Gastrocnemius medialis (tissue), 4 donors: ENCODE results near the gene NFATC3. TPM values are rescaled to one million over a fixed set of nuclear protein-coding genes. Genes with fewer than 3 reads are reported as not detected.

ENCODE experiments used
- ATAC-seq, 2 donors: fragments of 150-250 bp; one replicate each; pipeline ENCODE4 v1.9.1; 2016
- DNase-seq, 2 donors: peaks; one replicate each; pipeline ENCODE4 v3.0.0-alpha.2; 2019
- H3K27ac ChIP-seq, 4 donors: fragments of 200-600 bp; sonication (generic); 1 replicate in 1 of 4; 2 replicates in 3 of 4; pipeline ENCODE4 v1.5.1; 2016 to 2018; ENCODE audit warnings: mild to moderate bottlenecking in 2 of 4, moderate library complexity in 1 of 4
- H3K27me3 ChIP-seq, 3 donors: fragments of 200-600 bp; sonication (generic) in 2 of 3; 1 replicate in 1 of 3; 2 replicates in 2 of 3; pipeline versions ENCODE4 v1.5.1 to v1.6.0; 2016 to 2019; ENCODE audit warnings: mild to moderate bottlenecking in 1 of 3, moderate library complexity in 1 of 3
- H3K36me3 ChIP-seq, 2 donors: fragments of 200-600 bp; sonication (generic) in 1 of 2; one replicate each; pipeline ENCODE4 v1.5.1; 2017 to 2018
- H3K4me1 ChIP-seq, 2 donors: fragments of 200-600 bp; sonication (generic) in 1 of 2; one replicate each; pipeline ENCODE4 v1.5.1; 2016 to 2017; ENCODE audit warnings: mild to moderate bottlenecking in 2 of 2
- H3K4me3 ChIP-seq, 4 donors: fragments of 200-600 bp; sonication (generic) in 3 of 4; 1 replicate in 1 of 4; 2 replicates in 3 of 4; pipeline ENCODE4 v1.5.1; 2016 to 2019; ENCODE audit warnings: mild to moderate bottlenecking in 2 of 4
- H3K9me3 ChIP-seq, 3 donors: fragments of 200-600 bp; sonication (generic) in 2 of 3; 1 replicate in 1 of 3; 2 replicates in 2 of 3; pipeline ENCODE4 v1.5.1; 2016 to 2019
- CTCF ChIP-seq, 5 experiments: fragments of 450-650 bp in 3 of 5; fragments of 200-600 bp in 2 of 5; sonication (generic) in 2 of 5; IDR thresholded peaks in 4 of 5; conservative IDR thresholded peaks in 1 of 5; 1 replicate in 4 of 5; 2 replicates in 1 of 5; pipeline ENCODE4 v1.5.1; 2016 to 2019; ENCODE audit warnings: antibody characterized with exemption in 5 of 5, mild to moderate bottlenecking in 3 of 5, moderate library complexity in 3 of 5
- POLR2A ChIP-seq, 2 donors: fragments of 450-650 bp; IDR thresholded peaks; one replicate each; pipeline ENCODE4 v1.6.1; 2017; ENCODE audit warnings: antibody characterized with exemption in 2 of 2, mild to moderate bottlenecking in 2 of 2, moderate library complexity in 2 of 2
- in situ Hi-C, 4 donors: fragments of 200-750 bp; cut with MboI; loops; one replicate each; pipeline versions ENCODE4 v1.15.0 to v1.8.0; 2017; ENCODE audit warnings: low sequenced_read_pairs in 4 of 4
- intact Hi-C: fragments of 100-400 bp; cut with DNase I; formaldehyde crosslinking; loops from one replicate; pipeline ENCODE4 v1.15.1; 2023; ENCODE audit warnings: low total_unique reads
- total RNA-seq, 4 donors: library from RNA; depleted of rRNA; stranded (reverse); fragments of >200 nt; gene quantifications; one replicate each; pipeline versions ENCODE4 v1.1.0 to v1.2.3, GENCODE V29; 2016

NFATC3 gene
- total RNA-seq, 4 donors from 2014 or later = 47.9 to 72.7 (median 70.7) TPM

GRCh38 chr16:68255712-68256111 lies 170.5 kb downstream of the NFATC3 start:
- peak overlapping the region; percentile 95 to 100 (median 99) for H3K27ac ChIP-seq

GRCh38 chr16:68257251-68257905 lies 172.2 kb downstream of the NFATC3 start:
- peaks cover 65 to 78% of the 10 kb centered on the region in 2 donors for H3K4me1 ChIP-seq
- in situ Hi-C loops = loop anchor here in 2 of 4 donors (5.0 kb wide), 1 partner anchor 70 kb away; no protein-coding TSS in a partner anchor

More at GRCh38 chr16:68255712-68256111, 170.5 kb downstream of the NFATC3 start:
- Histone ChIP-seq H3K27me3 (no peaks in the 10 kb centered on the region), H3K4me3 (no peak overlapping the region), H3K36me3 (peaks cover 0 to 60% of the 10 kb centered on the region in 2 donors), H3K9me3 (no peaks in the 10 kb centered on the region), H3K4me1 (peaks cover 79 to 81% of the 10 kb centered on the region in 2 donors)
- intact Hi-C loops = no loop called here
- in situ Hi-C loops = loop anchor here in 2 of 4 donors (5.0 kb wide), 1 partner anchor 72 kb away; no protein-coding TSS in a partner anchor
- ATAC-seq = no peak
- no peak for DNase-seq
- TF ChIP-seq CTCF (IDR thresholded peaks at IDR 0.05 in 4 of 5, conservative IDR thresholded peaks at IDR 0.05 in 1 of 5) = no peak
- TF ChIP-seq POLR2A (IDR thresholded peaks at IDR 0.05) = no peak

GRCh38 chr16:68257906-68258800 lies 173.0 kb downstream of the NFATC3 start:
- intact Hi-C loops = no loop called here

More at GRCh38 chr16:68257251-68257905, 172.2 kb downstream of the NFATC3 start:
- no peak overlapping the region for H3K4me3 ChIP-seq
- DNase-seq (peak; percentile 82 to 92), ATAC-seq (peak; percentile 19 to 59)
- H3K27ac ChIP-seq = peak overlapping the region; percentile 95 to 100 (median 99)
- TF ChIP-seq POLR2A (IDR thresholded peaks at IDR 0.05) (peak; percentile 32 to 63), CTCF (IDR thresholded peaks at IDR 0.05 in 4 of 5, conservative IDR thresholded peaks at IDR 0.05 in 1 of 5) (no peak)
- no peaks in the 10 kb centered on the region for H3K9me3 ChIP-seq
- H3K27me3 ChIP-seq = no peaks in the 10 kb centered on the region
- H3K36me3 ChIP-seq = peaks cover 0 to 53% of the 10 kb centered on the region in 2 donors
- intact Hi-C loops = no loop called here

More at GRCh38 chr16:68257906-68258800, 173.0 kb downstream of the NFATC3 start:
- no peaks in the 10 kb centered on the region for H3K27me3 ChIP-seq
- no peaks in the 10 kb centered on the region for H3K9me3 ChIP-seq
- peaks cover 57 to 70% of the 10 kb centered on the region in 2 donors for H3K4me1 ChIP-seq
- in situ Hi-C loops = loop anchor here in 2 of 4 donors (5.0 kb wide), 1 partner anchor 69 kb away; no protein-coding TSS in a partner anchor
- DNase-seq (peak; percentile 88 to 93), ATAC-seq (peak; percentile 67)
- peaks cover 0 to 50% of the 10 kb centered on the region in 2 donors for H3K36me3 ChIP-seq
- H3K4me3 ChIP-seq = no peak overlapping the region
- peak overlapping the region; percentile 95 to 100 (median 99) for H3K27ac ChIP-seq
- TF ChIP-seq CTCF (IDR thresholded peaks at IDR 0.05 in 4 of 5, conservative IDR thresholded peaks at IDR 0.05 in 1 of 5) = no peak
- peak in 1 of 2 donors; percentile 25 for TF ChIP-seq POLR2A (IDR thresholded peaks at IDR 0.05)
